ENCODE data around the gene CAMP. TPM values are rescaled to one million over a fixed set of nuclear protein-coding genes. Genes with fewer than 3 reads are reported as not detected.

CAMP gene
- total and polyA plus RNA-seq, 8 donors = not detected

- TF ChIP-seq CTCF (IDR thresholded peaks at IDR 0.05) = no peak
- FAIRE-seq = no peak
- Histone ChIP-seq H3K9me3 (no peaks in the 10 kb centered on the region), H3K4me1 (peaks cover 0 to 11% (median 0%) of the 10 kb centered on the region in 3 donors), H3K36me3 (no peaks in the 10 kb centered on the region), H3K27ac (no peak overlapping the region), H3K4me3 (no peak overlapping the region), H3K27me3 (no peaks in the 10 kb centered on the region)
- no peak for DNase-seq
- intact Hi-C loops (cut with DNase I) = no loop called here
- ATAC-seq = no peak
- 78 to 86% methylated on average over 5 of the region's 5 CpGs for WGBS, 2 donors
These were observed 4.8 kb upstream of the CAMP start for GRCh38 chr3:48218537-48218936.

- peaks cover 0 to 11% (median 0%) of the 10 kb centered on the region in 3 donors for H3K4me1 ChIP-seq
- H3K36me3 ChIP-seq = no peaks in the 10 kb centered on the region
- no peak for ATAC-seq
- intact Hi-C loops (cut with DNase I) = no loop called here
- H3K27me3 ChIP-seq = no peaks in the 10 kb centered on the region
- whole genome bisulfite sequencing, 2 donors = 77 to 90% methylated on average over 3 of the region's 3 CpGs
- FAIRE-seq = no peak
- no peak for DNase-seq
- TF ChIP-seq CTCF (IDR thresholded peaks at IDR 0.05) = no peak
- H3K9me3 ChIP-seq = no peaks in the 10 kb centered on the region
- H3K27ac ChIP-seq = no peak overlapping the region
- H3K4me3 ChIP-seq = no peak overlapping the region
These were observed 3.8 kb upstream of the CAMP start for GRCh38 chr3:48219543-48219942.

GRCh38 chr3:48220746-48221145, 2.5 kb upstream of the CAMP start:
- Histone ChIP-seq H3K4me3 (no peak overlapping the region), H3K36me3 (no peaks in the 10 kb centered on the region), H3K9me3 (no peaks in the 10 kb centered on the region), H3K4me1 (peaks cover 0 to 3% (median 0%) of the 10 kb centered on the region in 3 donors), H3K27me3 (no peaks in the 10 kb centered on the region), H3K27ac (no peak overlapping the region)
- WGBS, 2 donors = 80 to 86% methylated on average over 9 of the region's 9 CpGs
- intact Hi-C loops (cut with DNase I) = no loop called here
- TF ChIP-seq CTCF (IDR thresholded peaks at IDR 0.05) = no peak
- FAIRE-seq = no peak
- no peak for DNase-seq
- ATAC-seq = no peak

GRCh38 chr3:48225587-48225986, 2.3 kb downstream of the CAMP start:
- no peak for ATAC-seq
- WGBS, 2 donors = 80 to 83% methylated on average over 3 of the region's 3 CpGs
- H3K4me1 ChIP-seq = no peaks in the 10 kb centered on the region
- no peak for TF ChIP-seq CTCF (IDR thresholded peaks at IDR 0.05)
- no peaks in the 10 kb centered on the region for H3K36me3 ChIP-seq
- H3K9me3 ChIP-seq = no peaks in the 10 kb centered on the region
- H3K27ac ChIP-seq = no peak overlapping the region
- no peak for FAIRE-seq
- H3K4me3 ChIP-seq = no peak overlapping the region
- intact Hi-C loops (cut with DNase I) = no loop called here
- H3K27me3 ChIP-seq = no peaks in the 10 kb centered on the region
- DNase-seq = no peak

- no peak overlapping the region for H3K27ac ChIP-seq
- TF ChIP-seq CTCF (IDR thresholded peaks at IDR 0.05) = no peak
- H3K9me3 ChIP-seq = no peaks in the 10 kb centered on the region
- H3K4me1 ChIP-seq = peaks cover 0 to 4% (median 0%) of the 10 kb centered on the region in 3 donors
- DNase-seq (no peak), ATAC-seq (no peak), FAIRE-seq (no peak)
- 21 to 54% methylated on average over 3 of the region's 3 CpGs for WGBS, 2 donors
- H3K4me3 ChIP-seq = no peak overlapping the region
- H3K27me3 ChIP-seq = no peaks in the 10 kb centered on the region
- intact Hi-C loops (cut with DNase I) = no loop called here
- H3K36me3 ChIP-seq = no peaks in the 10 kb centered on the region
These were observed 3.6 kb downstream of the CAMP start for GRCh38 chr3:48226939-48227338.
